Measurements from ENCODE around the gene WDTC1.
"Not testable (repeated sequence)": the region's sequence is repeated elsewhere in the genome, so short reads cannot be mapped to it uniquely, and the experiment has no call there.

WDTC1 gene

DNA sequence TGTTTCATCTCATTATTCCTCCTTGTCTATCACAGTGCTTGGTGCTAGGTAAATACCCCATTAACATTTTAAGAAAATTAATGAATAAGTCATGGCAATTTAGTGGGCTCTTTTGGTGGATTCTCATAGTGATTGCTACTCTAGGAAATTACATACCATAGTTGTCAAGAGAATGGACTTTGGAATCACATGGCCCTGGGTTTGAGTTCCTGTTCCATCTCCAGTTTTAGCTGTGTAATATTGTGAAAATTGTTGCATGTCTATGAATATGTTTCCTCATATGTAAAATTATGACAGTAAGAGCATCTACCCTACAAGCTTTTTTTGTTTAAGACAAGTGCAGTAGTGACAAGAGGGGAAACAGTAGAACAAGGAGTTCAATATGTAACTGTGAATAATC, 20.7 kb downstream of the WDTC1 start:
- DNase-seq, result no peak

DNA sequence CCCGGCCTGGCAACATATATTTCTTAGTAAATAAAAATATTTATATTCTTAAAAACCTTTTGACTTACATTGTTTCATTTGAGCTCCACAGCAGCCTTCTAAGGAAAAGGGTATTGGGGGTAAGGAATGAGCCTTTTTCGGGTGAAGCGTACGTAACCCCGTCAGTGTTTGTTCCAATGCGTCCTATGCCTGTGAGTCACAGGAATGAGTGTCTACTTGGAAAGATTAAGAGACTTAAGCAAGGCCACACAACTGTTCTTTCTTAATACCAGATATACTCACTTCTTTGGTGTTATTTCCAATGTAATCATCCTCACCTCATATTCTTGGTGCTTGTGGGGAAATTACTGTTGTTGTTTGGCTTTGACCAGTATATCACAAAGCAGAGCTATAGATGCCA, 22.7 kb downstream of the WDTC1 start:
- no peak for DNase-seq

DNA sequence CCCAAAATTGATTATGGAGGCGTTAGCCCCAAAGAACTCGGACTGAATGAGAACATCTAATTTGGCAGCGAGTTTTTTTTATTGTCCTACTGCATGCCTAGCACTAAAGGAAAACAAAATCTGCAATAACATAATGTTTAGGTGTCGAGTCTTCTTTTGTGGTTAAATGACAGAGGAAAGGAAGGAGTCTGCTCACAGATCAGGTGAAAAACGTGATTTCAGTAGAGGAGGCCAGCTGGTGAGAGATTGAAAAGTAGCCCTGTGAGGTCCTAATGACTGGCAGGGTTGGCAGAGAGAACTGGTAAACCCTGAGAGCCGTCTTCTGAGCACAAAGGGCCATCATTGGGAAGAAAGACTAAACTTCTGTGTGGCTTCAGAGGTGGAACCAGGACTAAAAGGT, 24.2 kb downstream of the WDTC1 start:
- DNase-seq, result no peak

DNA sequence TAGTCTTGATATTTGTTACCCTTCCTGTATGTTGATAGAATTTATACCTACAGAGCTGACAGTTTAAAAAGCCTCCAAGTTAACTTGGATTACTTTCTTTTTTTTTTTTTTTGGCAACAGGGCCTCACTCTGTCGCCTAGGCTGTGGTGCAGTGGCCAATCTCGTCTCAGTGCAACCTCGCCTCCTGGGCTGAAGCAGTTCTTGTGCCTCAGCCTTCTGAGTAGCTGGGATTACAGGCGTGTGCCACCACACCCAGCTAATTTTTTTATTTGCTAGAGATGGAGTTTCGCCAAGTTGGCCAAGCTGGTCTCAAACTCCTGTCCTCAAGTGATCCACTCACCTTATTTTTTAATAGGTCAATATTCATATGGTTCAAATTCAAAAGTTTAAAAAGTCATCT, 32.7 kb downstream of the WDTC1 start:
- no peak for DNase-seq

DNA sequence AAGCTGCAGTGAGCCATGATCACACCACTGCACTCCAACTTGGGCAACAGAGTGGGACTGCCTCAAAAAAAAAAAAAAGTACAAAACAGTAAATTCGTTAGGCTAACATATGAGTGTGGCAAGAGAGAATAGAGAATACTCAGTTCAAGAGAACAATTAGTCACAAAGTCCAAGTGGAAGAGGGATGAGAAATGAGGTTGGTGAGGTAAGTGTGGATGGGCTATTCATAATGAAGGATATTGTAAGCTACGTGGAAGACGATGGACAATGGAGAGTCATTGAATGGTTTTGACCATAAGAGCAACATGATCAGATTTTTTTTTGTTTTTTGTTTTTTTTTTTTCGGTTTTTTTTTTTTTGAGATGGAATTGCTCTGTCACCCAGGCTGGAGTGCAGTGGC, 34.8 kb downstream of the WDTC1 start:
- no peak for DNase-seq

DNA sequence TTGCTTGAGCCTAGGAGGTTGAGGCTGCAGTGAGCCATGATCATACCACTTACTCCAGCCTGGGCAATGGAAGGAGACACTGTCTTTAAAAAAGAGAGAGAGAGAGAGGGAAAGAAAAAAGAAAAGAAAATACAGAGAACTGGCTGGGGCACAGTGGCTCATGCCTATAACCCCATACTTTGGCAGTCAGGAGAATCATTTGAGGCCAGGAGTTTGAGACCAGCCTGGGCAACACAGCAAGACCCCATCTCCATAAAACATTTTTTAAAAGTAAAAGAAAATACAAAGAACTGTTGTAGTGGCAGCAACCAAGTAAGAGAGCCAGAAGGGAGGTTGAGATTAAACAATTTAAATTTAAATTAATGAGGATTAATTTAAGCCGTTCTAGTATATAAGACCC, 39.8 kb downstream of the WDTC1 start:
- DNase-seq, result no peak

DNA sequence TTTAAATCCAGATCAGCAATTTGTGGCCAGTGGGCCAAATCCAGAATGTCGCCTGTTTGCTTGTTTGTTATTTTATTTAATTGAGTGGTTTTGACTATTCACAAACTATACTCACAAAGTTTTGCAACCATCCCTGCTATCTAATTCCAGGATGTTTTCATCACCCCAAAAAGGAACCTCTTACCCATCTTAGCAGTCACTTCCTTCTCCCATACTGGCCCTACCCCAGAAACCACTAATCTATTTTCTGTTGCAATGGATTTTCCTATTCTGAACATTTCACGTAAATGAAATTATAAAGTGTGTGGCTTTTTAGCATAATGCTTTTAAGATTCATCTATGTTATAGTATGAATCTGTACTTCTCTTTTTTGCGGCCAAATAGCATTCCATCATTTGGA, 41.3 kb downstream of the WDTC1 start:
- no peak for DNase-seq

DNA sequence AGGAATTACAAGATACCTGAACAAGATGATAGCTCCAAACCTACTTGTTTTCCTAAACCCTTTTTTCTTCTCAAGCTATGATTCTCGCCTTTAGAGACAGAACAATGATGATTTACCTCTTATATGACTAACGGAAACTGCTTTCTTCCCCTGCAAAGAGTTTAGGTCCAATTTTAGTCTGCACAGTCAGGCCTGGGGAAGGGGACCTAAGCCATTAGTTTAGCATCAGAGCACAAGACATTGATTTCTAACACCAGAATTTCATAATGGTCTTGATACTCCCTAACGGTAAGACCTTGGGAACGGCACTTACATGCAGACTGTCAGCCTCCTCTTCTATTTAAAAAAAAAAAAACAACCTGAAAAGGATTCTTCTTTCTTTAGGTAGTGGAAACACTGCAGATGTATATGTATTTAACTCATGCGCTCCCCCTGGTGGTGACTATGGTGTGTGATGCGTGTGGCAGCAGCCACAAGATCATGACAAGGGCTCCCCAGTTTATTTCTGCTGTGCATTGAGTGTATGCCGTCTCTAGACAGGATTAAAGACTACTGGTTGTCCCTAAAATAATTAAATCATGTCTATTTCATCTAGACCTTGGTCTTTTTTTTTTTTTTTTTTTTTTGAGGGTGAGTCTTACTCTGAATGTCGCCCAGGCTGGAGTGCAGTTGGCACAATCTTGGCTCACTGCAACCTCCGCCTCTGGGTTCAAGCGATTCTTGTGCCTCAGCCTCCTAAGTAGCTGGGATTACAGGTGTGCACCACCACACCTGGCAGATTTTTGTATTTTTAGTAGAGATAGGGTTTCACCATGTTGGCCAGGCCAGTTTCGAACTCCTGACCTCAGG, 50.2 kb downstream of the WDTC1 start:
- DNase-seq, result peak; percentile 89

DNA sequence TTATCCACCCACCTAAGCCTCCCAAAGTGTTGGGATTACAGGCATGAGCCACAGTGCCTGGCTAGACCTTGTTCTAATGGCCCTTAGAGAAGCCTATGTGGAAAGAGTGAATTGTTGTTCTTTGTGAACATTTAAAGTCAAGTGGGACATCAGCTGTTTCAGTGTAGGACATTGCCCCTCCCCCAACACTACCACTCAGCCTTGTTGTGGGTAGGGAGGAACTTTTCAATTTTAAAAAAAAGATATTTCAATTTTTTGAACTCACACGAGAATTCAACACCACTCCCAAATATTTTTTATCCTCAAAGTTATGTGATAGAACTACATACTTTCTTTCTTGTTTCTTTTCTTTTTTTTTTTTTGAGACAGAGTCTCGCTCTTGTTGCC, 50.8 kb downstream of the WDTC1 start:
- DNase-seq, result no peak

DNA sequence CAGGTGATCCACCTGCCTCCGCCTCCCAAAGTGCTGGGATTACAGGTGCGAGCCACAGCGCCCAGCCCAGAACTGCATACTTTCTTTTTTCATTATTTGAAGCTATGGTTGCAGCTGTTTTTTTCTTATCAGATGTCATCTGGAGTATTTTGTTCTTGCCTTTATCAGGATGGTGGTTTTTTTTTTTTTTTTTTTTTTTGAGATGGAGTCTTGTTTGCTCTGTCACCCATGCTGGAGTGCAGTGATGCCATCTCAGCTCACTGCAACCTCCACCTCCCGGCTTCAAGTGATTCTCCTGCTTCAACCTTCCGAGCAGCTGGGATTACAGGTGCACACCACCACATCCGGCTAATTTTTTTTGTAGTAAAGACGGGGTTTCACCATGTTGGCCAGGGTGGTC, 51.4 kb downstream of the WDTC1 start:
- not testable (repeated sequence) for DNase-seq

DNA sequence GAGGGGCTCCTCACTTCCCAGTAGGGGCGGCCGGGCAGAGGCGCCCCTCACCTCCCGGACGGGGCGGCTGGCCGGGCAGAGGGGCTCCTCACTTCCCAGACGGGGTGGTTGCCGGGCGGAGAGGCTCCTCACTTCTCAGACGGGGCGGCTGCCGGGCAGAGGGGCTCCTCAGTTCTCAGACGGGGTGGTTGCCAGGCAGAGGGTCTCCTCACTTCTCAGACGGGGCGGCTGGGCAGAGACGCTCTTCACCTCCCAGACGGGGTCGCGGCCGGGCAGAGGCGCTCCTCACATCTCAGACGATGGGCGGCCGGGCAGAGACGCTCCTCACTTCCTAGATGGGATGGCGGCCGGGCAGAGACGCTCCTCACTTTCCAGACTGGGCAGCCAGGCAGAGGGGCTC, 54.7 kb downstream of the WDTC1 start:
- DNase-seq, result not testable (repeated sequence)

DNA sequence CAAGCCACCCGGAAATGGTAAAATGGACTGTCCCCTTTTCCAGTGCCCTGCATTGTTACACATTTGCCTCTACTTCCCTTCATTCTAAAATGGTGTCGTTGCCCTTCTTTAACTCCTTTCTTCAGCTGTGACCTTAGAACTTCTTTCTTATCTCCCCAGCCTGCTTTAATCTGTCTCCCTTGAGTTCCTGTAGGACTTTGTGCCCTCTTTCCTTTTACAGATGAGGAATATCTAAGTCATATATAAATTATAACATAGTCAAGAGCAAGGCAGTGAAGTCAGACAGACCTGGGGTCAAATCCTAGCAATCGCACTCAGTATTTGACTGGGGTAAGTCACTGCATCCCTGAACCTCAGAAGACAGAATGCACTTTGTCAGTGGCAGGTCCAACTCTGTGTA, 56.1 kb downstream of the WDTC1 start:
- DNase-seq, result no peak

DNA sequence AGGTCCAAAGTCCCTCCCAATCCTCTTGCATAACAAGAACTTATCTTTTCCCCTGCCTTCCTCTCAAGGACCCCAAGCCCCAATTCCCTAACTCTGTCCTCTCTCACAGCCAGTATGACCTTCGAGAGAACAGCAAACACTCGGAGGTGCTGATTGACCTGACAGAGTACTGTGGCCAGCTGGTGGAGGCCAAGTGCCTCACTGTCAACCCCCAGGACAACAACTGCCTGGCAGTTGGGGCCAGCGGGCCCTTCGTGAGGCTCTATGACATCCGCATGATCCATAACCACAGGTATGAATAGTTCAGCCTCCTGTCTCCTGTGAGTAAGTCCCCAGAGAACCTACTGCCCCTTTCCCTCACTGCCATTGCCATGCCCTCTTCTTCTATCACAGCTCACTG, 57.7 kb downstream of the WDTC1 start:
- DNase-seq, result no peak

DNA sequence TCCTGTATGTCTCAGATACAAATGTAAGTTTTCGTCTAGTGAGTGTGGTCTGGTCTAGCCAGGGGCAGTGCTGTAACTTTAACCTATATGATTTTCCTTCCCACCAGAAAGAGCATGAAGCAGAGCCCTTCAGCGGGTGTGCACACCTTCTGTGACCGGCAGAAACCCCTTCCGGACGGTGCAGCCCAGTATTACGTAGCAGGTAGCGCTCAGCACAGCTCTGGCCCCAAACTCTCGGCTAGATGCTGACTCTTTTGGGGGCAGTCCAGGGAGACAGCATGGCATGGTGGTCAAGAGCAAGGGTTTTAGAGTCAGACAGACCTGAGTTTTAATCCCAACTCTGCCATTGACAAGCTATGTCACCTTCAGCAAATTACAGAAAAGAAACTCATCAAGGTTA, 59.5 kb downstream of the WDTC1 start:
- DNase-seq, result no peak

DNA sequence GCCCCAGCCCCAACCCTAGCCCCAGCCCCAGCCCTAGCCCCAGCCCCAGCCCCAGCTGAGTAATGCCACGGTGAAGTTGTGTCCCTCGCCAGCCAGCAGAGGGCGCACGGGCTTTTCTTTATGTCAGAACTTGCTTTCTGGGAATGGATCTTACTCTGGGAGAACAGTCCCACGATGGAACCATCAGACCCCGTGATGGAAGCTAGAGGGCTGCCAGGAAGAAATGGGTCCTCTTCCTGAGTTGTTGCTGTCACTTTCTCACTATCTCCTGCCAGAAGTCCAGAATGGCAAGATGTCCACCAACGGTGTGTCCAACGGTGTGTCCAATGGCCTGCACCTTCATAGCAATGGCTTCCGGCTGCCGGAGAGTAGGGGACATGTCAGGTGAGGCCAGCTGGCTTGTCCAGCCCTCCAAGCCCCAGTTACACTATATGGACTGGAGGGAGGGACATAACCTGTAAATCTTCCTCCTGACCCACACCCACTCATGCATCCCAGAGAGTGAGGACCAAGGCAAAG, 62.4 kb downstream of the WDTC1 start:
- peak; percentile 65 for DNase-seq

DNA sequence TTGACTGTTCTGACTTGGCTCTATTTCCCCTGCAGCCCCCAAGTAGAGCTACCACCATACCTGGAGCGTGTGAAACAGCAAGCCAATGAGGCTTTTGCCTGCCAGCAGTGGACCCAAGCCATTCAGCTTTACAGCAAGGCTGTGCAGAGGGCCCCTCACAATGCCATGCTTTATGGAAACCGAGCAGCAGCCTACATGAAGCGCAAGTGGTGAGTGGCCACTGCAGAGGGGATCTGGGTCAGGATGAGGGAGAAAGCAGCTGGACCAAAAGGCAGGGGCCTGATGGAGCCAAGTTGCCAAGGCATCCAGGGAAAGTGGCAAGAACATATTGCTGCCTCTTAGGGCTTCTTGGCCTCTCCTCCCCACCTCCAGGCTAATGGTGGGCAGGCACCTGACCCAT, 63.5 kb downstream of the WDTC1 start:
- no peak for DNase-seq

DNA sequence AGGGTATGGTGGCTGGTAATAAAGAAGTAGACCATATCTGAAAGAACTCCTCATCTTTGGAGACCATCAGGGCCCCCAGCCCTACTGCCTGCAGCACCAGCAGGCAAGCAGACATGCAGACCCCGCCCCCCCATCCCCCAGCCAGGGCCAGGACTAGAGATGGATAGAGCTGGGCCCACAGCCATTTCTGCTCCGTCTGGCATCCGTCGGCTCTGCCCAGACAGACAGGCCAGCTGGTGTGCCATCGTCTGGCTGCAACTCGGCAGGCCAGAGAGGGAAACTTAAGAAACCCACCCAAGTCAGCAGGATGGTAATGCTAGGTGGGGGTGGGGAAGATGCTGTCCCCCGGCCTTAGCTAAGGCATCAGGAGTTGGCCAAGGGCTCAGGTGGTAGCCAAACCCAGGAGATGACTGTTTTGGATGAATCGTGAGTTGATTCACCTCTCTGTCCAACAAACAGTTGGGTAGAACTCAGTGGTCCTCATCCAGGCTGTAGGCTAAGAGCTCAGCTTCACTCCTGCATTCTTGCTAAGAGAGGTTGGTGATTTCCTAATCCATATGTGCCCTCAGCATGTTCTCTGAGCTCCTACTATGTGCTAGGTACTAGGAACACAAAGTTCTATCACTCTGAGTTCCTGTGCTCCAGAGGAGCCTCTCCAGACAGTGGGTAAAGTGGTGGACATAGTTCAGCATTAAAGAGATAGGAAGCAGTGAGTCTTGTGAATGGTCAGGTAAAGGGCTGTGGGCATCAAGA, 64.4 kb downstream of the WDTC1 start:
- DNase-seq, result no peak

DNA sequence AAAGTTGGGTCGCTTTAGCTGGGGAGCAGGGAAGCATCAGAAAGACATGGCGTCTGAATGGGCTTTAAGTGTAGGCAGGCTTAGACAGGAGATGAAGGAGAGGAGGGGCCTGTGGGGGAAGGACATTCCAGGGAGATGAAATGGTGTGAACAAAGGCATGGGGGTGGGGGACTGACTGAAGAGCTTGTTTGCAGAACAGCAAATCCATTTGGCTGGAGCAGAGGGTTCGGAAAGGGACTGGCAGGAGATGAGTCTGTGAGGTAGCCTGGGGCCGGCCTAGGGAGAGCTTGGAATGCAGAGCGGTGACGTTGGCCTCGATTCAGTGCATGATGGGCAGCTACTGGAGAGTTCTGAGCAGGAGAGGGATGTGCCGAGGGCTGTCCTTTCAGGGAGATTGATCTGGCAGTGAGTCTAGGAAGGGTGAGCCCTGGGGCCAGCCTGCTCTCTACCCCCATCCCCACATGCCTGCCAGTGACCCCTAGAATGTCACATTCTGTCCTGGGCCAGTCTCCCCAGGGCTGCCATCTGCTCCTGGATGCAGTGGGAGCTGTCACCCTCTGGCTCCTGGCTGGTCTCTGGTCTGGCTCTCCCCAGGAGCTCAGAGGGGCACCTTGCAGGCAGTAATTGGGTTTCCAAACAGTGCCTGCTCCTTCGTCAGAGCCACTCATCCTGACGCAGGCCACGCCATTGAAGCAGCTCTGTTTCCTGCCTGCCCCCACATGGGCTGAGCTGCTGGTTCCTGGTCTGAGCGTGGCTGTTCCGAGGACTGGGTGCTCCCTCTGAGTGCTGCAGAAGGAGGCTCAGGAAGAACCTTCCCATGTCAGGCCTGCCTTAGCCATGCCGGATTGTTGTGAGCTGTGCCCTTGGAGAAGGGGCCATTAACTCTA, 65.2 kb downstream of the WDTC1 start:
- no peak for DNase-seq

DNA sequence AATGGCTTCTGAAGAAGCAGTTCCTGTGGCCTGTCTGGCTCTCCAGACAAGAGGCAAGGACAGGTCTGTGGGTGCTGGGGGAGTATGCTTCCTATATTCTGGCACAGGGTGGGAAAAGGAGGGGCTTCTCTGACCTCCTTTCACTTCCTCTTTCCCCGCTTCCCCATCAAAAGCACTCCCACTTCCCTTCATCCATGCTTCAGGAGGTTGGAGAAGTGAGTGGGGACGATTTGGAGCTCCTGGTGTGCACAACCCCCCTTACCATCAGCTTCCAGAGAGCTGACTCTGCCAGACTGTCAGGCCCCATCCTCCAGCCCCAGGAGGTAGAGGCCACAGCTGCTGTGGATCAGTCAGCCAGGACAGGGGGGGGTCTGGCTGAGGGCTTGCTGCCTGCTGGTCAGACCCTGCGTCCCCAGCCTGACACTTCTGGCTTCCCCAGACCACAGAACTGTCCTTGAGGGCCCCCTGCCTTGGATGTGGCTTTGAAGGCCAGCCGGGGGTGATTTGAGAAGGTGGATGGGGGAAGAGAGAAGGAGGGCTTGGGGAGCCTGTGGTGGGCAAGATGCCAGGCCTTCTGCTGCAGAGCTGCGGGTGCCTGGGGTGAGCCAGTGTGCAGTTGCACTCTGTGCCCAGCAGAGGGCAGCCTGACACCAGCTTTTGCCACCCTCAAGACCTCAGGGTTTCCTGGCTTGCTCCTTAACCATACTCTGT, 66.1 kb downstream of the WDTC1 start:
- DNase-seq, result peak; percentile 64

DNA sequence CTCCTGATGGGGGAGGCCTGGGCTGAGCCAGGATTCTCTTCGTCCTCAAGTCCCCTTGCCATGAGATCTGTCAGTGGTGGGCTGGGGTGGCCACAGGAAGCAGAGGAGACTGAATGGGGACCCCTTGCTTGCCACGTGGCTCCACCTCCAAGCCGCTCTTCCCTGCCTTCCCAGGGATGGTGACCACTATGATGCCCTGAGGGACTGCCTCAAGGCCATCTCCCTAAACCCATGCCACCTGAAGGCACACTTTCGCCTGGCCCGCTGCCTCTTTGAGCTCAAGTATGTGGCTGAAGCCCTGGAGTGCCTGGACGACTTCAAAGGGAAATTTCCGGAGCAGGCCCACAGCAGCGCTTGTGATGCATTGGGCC, 66.6 kb downstream of the WDTC1 start:
- no peak for DNase-seq

DNA sequence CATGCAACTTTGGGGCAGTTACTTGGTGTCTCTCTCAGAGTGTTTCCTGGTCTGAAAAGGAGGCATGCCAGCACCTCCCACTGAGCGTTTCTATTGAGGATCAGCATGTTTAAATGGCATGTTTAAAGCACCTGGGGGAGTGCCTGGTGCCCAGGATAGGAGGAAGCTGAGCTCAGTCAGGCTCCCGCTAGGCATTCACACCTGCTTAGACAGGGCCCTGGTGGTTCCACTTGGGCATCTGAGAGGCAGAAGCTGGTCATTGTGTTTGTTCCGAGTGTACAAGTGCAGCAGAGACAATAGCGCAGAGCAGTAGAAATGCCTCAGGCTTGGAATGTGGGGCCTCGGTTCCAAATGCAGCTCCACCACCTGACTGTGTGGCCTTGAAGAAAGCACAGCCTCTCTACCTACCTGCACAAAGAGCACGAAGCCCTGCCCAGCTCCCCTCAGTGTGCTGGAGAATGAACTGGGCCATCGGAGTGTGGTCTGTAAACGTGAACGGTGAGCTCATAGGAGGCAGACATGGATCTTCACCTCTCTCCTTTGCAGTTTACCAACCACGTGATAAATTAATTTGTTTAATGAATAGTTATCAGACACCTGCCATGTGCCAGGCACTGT, 67.3 kb downstream of the WDTC1 start:
- no peak for DNase-seq

DNA sequence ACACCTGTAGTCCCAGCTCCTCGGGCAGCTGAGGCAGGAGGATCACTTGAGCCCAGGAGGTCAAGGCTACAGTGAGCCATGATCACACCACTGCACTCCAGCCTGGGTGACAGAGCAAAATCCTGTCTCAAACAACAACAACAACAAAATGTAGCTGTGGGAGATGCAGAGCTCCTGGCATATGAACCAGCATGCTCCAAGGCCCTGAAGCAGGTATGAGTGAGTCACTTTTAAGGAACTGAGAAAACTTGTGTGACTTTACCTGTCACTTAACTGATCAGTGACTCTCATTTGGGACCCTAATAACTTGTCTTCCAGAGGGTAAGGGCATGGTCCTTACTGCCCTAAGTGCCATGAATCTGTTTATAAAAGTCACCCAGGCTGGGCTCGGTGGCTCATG, 68.2 kb downstream of the WDTC1 start:
- DNase-seq, result no peak
